ENCODE results near the gene AGPAT2. TPM values are rescaled to one million over a fixed set of nuclear protein-coding genes. Genes with fewer than 3 reads are reported as not detected.

Gene AGPAT2
- 42.9 and 46.8 TPM in 2 replicates for total RNA-seq

GRCh38 chr9:136686794-136687711 is at the start of gene AGPAT2:
TSS of gene AGPAT2 (minus strand) at chr9:136687457. CDS start at chr9:136687357, 100 bp downstream.

DNA sequence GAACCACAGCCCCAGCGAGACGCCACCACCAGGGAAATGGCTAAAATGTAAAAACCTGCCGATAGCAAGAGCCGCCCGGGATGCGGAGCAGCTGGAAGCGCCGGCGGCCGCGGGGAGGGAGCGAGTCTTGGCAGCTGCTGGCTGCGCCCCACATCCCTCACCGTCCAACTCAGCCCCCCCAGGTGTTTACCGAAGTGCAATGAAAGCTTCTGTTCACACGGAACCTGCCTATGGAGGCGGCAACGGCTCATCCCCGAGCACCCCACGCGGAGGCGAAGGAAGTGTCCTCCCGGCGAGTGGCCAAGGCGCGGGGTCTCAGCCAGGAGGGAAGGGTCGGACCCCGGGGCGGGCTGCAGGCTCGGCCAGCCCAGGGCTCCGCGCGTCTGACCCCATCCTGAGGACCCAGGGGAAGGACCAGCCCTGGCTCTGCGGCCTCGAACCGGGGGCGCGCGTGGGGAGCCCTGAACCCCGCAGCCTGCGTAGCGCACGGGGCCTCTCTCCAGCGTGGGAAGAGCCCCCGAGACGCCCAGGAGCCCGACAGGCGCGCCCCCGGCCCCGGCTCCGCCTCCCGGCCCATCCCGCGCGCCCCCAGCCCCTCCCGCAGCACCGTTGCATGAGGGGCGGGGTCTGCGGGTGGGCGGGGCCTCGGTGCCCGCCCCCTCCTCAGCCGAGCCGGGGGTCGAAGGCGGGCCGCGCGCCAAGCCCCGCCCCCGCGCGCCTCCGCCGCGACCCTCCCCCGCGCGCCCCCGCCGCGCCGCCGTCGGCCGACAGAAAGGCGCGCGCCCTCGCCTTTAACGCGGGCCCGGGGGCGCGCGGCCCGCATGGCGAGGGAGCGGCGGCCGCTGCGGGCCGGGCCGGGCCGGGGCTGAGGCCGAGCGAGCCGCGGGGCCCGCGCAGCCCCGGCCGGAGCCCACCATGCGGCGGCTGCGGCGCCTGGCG is 24.8 kb upstream of the AGPAT2 start, which contains the start of gene DIPK1B:
Gene DIPK1B, plus strand, starts transcription at position 822 of the 939 bp plus-strand sequence. Its CDS starts 94 bp downstream, at position 916.

GRCh38 chr9:136662656-136663581 is 24.3 kb downstream of the AGPAT2 start, which contains the start of gene EGFL7:
TSS of gene EGFL7 (plus strand) at chr9:136662916. CDS start at chr9:136668283, 5,367 bp downstream.

Other genes with a start within 250 kb of the AGPAT2 start
- gene INPP5E, start 247.6 kb downstream of the AGPAT2 start, total RNA-seq: 7.2 and 12.5 TPM in 2 replicates
- gene SEC16A, start 204.4 kb downstream of the AGPAT2 start, total RNA-seq: 47.1 and 51.4 TPM in 2 replicates
- 34.2 and 36.9 TPM in 2 replicates for gene NOTCH1, start 141.4 kb downstream of the AGPAT2 start, total RNA-seq
- 28.3 and 40.9 TPM in 2 replicates for gene EGFL7, start 24.5 kb downstream of the AGPAT2 start, total RNA-seq
- 2.9 and 3.8 TPM in 2 replicates for gene DIPK1B, start 25.1 kb upstream of the AGPAT2 start, total RNA-seq
- gene LCN10, start 55.5 kb upstream of the AGPAT2 start, total RNA-seq: 0.33 TPM in 1 of 2 replicates, not detected in the other
- not detected in 2 replicates for gene LCN6, start 61.1 kb upstream of the AGPAT2 start, total RNA-seq
- gene LCN8, start 70.8 kb upstream of the AGPAT2 start, total RNA-seq: not detected in 2 replicates
- gene LCN15, start 77.1 kb upstream of the AGPAT2 start, total RNA-seq: not detected in 2 replicates
- 38.7 and 42.2 TPM in 2 replicates for gene TMEM141, start 103.9 kb upstream of the AGPAT2 start, total RNA-seq
- gene CCDC183, start 108.9 kb upstream of the AGPAT2 start, total RNA-seq: 0.52 and 0.89 TPM in 2 replicates
- 49.9 and 65.1 TPM in 2 replicates for gene RABL6, start 120.5 kb upstream of the AGPAT2 start, total RNA-seq
- 3.6 and 4.0 TPM in 2 replicates for gene AJM1, start 155.0 kb upstream of the AGPAT2 start, total RNA-seq
- gene PHPT1, start 162.0 kb upstream of the AGPAT2 start, total RNA-seq: 138 and 150 TPM in 2 replicates
- 4.6 and 6.5 TPM in 2 replicates for gene MAMDC4, start 164.9 kb upstream of the AGPAT2 start, total RNA-seq
- 170 and 198 TPM in 2 replicates for gene EDF1, start 178.9 kb upstream of the AGPAT2 start, total RNA-seq
- 14.4 and 18.5 TPM in 2 replicates for gene TRAF2, start 199.1 kb upstream of the AGPAT2 start, total RNA-seq

All from smooth muscle cell of the pulmonary artery (primary cell).